ENCODE measurements around the gene COL5A1.

The COL5A1 gene

DNA sequence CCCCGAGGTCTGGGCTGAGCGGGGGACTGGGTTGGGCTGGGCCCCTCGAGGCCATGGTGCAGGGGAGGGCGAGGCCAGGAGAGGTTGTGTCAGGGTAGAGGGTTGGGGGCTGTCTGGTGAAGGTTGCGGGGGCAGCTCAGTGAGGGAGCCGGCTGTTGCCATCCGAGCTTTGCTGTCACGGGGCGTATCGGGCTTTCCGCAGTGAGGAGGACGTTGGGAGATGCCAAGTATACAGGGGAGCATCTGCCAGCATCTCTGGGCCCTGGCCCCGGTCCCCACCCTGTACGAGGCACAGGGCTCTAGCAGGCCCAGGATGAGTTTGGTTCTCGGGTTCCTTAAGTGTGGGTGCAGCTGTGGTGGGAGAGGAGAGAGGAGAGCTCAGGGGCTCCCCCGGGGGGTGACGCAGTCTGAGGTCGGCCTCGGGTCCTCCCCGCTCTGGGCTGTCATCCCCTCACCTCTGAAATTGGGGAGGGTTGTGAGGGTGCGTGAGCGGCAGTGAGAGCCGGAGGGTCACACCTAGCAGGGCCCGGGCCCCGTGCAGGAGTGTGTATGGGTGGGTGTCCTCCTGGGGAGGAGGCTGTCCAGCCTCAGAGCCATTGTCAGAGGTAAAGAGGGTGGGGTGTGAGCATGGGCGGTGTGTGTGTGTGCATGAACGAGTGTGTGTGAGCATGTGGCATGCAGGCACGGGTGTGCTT, 87.3 kb downstream of the COL5A1 start:
- no peak for DNase-seq (ENCODE audit: low spot score)
- TF ChIP-seq, protein P1, sequence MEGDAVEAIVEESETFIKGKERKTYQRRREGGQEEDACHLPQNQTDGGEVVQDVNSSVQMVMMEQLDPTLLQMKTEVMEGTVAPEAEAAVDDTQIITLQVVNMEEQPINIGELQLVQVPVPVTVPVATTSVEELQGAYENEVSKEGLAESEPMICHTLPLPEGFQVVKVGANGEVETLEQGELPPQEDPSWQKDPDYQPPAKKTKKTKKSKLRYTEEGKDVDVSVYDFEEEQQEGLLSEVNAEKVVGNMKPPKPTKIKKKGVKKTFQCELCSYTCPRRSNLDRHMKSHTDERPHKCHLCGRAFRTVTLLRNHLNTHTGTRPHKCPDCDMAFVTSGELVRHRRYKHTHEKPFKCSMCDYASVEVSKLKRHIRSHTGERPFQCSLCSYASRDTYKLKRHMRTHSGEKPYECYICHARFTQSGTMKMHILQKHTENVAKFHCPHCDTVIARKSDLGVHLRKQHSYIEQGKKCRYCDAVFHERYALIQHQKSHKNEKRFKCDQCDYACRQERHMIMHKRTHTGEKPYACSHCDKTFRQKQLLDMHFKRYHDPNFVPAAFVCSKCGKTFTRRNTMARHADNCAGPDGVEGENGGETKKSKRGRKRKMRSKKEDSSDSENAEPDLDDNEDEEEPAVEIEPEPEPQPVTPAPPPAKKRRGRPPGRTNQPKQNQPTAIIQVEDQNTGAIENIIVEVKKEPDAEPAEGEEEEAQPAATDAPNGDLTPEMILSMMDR (IDR thresholded peaks at IDR 0.05; ENCODE audit: borderline replicate concordance, control extremely low read depth, extremely low read depth, insufficient read depth, missing control alignments): no peak
- in situ Hi-C loops (cut with MboI; ENCODE audit: low sequenced_read_pairs, unreplicated experiment): no loop called here

DNA sequence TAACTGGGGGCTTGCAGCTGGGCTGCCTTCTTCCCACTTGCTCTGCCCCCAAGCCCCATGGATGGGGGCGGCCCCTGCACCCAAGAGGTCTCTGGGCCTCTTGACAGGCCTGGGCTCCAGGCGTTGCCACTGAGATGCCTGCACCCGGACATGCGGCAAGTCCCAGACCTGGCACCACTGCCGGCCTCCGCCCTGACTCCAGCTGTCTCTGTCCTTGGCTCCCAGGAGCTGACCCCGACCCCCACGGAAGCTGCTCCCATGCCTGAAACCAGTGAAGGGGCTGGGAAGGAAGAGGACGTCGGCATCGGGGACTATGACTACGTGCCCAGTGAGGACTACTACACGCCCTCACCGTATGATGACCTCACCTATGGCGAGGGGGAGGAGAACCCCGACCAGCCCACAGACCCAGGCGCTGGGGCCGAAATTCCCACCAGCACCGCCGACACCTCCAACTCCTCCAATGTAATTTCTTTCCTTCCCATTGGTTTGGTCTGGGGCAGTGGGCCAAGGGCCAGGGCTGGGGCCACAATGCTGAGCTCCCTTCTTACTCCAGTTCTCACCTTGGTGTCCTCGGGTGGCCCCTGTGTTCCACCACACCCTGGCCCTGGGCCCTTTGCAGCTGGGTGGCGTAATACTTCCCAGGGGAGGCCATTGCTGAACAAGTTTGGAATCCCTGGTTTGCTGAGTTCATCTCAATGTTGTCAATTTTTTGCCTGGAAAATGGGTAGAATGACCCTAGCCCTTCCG, 88.6 kb downstream of the COL5A1 start:
- in situ Hi-C loops (cut with MboI; ENCODE audit: low sequenced_read_pairs, unreplicated experiment): no loop called here
- no peak for DNase-seq (ENCODE audit: low spot score)
- TF ChIP-seq, protein P1 (IDR thresholded peaks at IDR 0.05; ENCODE audit: borderline replicate concordance, control extremely low read depth, extremely low read depth, insufficient read depth, missing control alignments): no peak

DNA sequence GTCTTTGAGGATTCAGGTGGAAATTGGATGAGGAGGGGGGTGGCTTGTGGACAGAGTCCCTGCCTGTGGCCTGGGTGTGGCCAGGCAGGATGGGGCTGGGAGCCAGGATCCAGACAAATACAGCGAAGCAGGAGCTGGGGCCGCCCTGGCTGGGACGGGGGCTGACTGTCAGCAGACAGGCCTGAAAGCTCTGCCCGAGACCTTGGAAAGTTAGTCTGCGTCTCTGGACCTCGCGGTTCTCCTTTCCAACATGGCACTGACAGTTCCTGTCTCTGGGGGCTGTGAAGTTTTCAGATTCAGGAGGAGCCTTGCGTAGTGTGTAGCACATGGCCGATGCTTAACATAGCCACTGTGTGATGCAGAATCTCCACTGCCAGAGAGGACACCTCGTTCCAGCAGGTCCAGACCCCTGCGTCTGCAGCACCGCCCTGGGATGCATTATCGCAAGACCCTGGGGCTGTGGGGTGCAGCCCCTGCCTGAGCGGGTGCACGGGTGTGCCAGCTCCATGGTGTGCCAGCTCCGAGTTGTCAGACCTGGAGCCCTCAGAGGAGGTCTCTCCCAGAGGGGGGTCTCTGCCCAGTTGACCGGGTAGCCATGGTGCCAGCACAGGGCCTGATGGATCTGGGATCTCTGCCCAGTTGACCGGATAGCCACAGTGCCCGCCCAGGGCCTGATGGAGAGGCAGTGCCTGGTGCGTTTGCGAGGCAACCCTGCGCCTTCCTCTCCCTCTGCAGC, 89.3 kb downstream of the COL5A1 start:
- in situ Hi-C loops (cut with MboI; ENCODE audit: low sequenced_read_pairs, unreplicated experiment): no loop called here
- TF ChIP-seq, protein P1 (IDR thresholded peaks at IDR 0.05; ENCODE audit: borderline replicate concordance, control extremely low read depth, extremely low read depth, insufficient read depth, missing control alignments): no peak
- no peak for DNase-seq (ENCODE audit: low spot score)

DNA sequence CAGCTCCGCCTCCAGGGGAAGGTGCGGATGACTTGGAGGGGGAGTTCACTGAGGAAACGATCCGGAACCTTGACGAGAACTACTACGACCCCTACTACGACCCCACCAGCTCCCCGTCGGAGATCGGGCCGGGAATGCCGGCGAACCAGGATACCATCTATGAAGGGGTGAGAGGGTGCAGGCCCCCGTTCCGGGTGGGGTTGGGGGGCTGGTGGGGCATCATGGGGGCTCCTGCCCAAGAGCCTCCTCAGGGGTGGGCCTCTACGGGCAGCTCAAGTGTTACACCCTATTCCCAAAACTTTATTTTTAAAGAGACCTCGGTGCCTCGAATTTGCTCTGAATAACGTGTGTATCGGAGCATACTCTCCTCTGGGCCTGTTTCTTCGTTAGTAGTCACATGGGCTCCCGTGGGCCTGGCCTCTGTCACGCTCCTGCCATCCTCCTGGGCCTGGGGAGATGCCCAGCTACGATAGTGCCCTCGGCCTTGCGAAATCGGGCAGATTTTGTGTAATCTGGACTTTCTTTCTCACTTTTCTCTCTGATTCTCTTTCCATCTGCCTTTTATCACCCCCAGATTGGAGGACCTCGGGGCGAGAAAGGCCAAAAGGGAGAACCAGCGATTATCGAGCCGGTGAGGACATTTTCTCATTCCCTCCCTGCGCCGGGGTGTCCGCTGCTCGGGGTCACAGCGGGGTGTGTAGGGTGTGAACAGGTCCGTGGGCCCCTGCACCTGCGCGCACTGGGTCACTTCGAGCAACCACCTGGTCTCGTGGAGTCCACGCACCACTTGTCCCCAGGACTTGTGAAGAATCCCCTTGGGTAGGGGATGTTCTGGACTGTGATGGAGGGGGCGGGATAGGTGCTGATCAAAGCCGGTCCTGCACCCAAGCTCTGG, 90.1 kb downstream of the COL5A1 start:
- DNase-seq (ENCODE audit: low spot score): no peak
- in situ Hi-C loops (cut with MboI; ENCODE audit: low sequenced_read_pairs, unreplicated experiment): no loop called here
- TF ChIP-seq, protein P1 (IDR thresholded peaks at IDR 0.05; ENCODE audit: borderline replicate concordance, control extremely low read depth, extremely low read depth, insufficient read depth, missing control alignments): no peak

DNA sequence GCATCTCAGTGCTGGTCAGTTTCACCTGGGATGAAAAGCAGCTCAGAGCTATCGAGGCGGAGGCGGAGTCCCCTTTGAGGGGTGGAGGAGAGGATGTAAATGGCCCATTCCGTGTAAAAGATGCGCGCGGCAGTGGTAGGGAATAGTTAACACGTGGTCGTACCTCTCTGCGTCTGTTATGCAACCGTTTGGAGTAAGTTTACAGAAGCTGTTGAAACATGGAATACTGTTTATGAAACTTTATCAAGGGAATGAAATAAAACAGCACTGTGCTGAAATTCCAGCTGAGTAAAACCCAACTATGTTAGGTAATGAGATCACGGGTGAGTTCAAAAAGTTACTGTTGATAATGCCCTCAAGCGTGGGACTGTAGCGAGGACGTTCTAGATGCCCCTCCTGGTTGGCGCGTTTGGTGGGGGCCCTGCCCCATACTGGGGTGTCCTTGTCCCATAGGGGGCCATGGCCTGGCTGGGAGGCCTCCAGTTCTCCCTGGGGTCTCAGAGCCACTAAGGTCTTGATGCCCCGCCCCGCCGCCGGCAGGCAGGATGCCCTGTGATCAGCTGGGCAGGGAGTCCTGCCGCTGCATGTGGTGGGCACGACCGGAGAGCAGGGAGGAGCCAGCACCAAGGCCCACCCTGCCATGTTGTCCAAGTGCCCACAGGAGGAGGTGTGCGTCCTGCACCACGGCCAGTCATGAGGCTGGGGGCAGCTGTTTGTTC, 90.9 kb downstream of the COL5A1 start:
- TF ChIP-seq, protein P1 (IDR thresholded peaks at IDR 0.05; ENCODE audit: borderline replicate concordance, control extremely low read depth, extremely low read depth, insufficient read depth, missing control alignments): no peak
- no peak for DNase-seq (ENCODE audit: low spot score)
- in situ Hi-C loops (cut with MboI; ENCODE audit: low sequenced_read_pairs, unreplicated experiment): no loop called here

Measured in GM13976 (cell line).